GM23248 (cell line): ENCODE results near the gene RCE1. TPM values are rescaled to one million over a fixed set of nuclear protein-coding genes. Genes with fewer than 3 reads are reported as not detected.

Experiments
- DNase-seq: peaks from one replicate; pipeline ENCODE4 v3.0.0-alpha.2; 2015
- H2AFZ ChIP-seq: fragments of 200-600 bp; sonication (generic); 2 replicates; pipeline ENCODE4 v1.6.1; 2016; ENCODE audit warnings: antibody characterized with exemption
- H3F3A ChIP-seq: fragments of 200-600 bp; sonication (generic); 2 replicates; pipeline ENCODE4 v1.6.1; 2016; ENCODE audit warnings: mild to moderate bottlenecking, antibody characterized with exemption, mixed run types; ENCODE audit not compliant: insufficient read depth
- H3K27ac ChIP-seq: fragments of 200-600 bp; sonication (generic); 2 replicates; pipeline ENCODE4 v1.5.1; 2016; ENCODE audit warnings: mild to moderate bottlenecking
- H3K27me3 ChIP-seq: fragments of 200-600 bp; sonication (generic); replicated peaks from 2 replicates; pipeline ENCODE4 v1.6.1; 2016; ENCODE audit warnings: mild to moderate bottlenecking; ENCODE audit not compliant: insufficient read depth
- H3K36me3 ChIP-seq: fragments of 200-600 bp; sonication (generic); 2 replicates; pipeline ENCODE4 v1.6.1; 2016; ENCODE audit warnings: low read depth, mild to moderate bottlenecking
- H3K4me1 ChIP-seq: fragments of 200-600 bp; sonication (generic); 2 replicates; pipeline ENCODE4 v1.6.1; 2016; ENCODE audit warnings: mild to moderate bottlenecking; ENCODE audit not compliant: insufficient read depth
- H3K4me2 ChIP-seq: fragments of 200-600 bp; sonication (generic); one replicate; pipeline ENCODE4 v1.6.1; 2016; ENCODE audit warnings: mild to moderate bottlenecking; ENCODE audit not compliant: unreplicated experiment
- H3K4me3 ChIP-seq: fragments of 200-600 bp; sonication (generic); 2 replicates; pipeline ENCODE4 v1.5.1; 2016; ENCODE audit warnings: mild to moderate bottlenecking
- H3K79me2 ChIP-seq: fragments of 200-600 bp; sonication (generic); 2 replicates; pipeline ENCODE4 v1.6.1; 2016; ENCODE audit warnings: mild to moderate bottlenecking; ENCODE audit not compliant: insufficient read depth
- H3K9ac ChIP-seq: fragments of 200-600 bp; sonication (generic); 2 replicates; pipeline ENCODE4 v1.6.1; 2016; ENCODE audit warnings: mild to moderate bottlenecking
- H3K9me2 ChIP-seq: fragments of 200-600 bp; sonication (generic); 2 replicates; pipeline ENCODE4 v1.6.1; 2016; ENCODE audit warnings: mixed run types, mild to moderate bottlenecking, moderate library complexity; ENCODE audit not compliant: insufficient read depth
- H3K9me3 ChIP-seq: fragments of 200-600 bp; sonication (generic); one replicate; pipeline ENCODE4 v1.6.1; 2017; ENCODE audit warnings: low read depth
- H4K20me1 ChIP-seq: fragments of 200-600 bp; sonication (generic); 2 replicates; pipeline ENCODE4 v1.6.0; 2016; ENCODE audit not compliant: insufficient read depth
- EZH2 ChIP-seq: fragments of 200-600 bp; sonication (generic); IDR thresholded peaks from 2 replicates; pipeline ENCODE4 v1.6.1; 2018; ENCODE audit warnings: antibody characterized with exemption, mild to moderate bottlenecking; ENCODE audit not compliant: insufficient read depth, poor library complexity, severe bottlenecking
- EZH2phosphoT487 ChIP-seq: fragments of 200-600 bp; sonication (generic); IDR thresholded peaks from 2 replicates; pipeline ENCODE4 v1.6.1; 2018; ENCODE audit warnings: antibody characterized with exemption, moderate library complexity, mild to moderate bottlenecking, low read depth; ENCODE audit not compliant: insufficient read depth
- WGBS, 2 experiments: methylation state at CpG; one replicate each; pipeline ENCODE4 v1.1.6; 2015 to 2017; ENCODE audit warnings: low lambda C conversion rate in 2 of 2, low coverage in 1 of 2; ENCODE audit errors: missing lambda C conversion rate in 2 of 2; 5-methylcytosine and 5-hydroxymethylcytosine counted together
- in situ Hi-C: fragments of 300-500 bp; cut with MboI; formaldehyde crosslinking; loops from 2 replicates; pipeline ENCODE4 v1.15.0; 2020
- polyA plus RNA-seq: library from polyadenylated mRNA; unstranded; fragments of >200 nt; fragmentation: Nextera tagmentation; extraction: Ambion mirVana; gene quantifications from 2 replicates; pipeline ENCODE4 v1.2.1, GENCODE V29; 2016
- total RNA-seq: library from RNA; depleted of rRNA; stranded (reverse); fragments of >200 nt; shearing (Covaris generic); gene quantifications from 2 replicates; pipeline ENCODE4 v1.2.3, GENCODE V29; 2014

Gene RCE1
- total and polyA plus RNA-seq, 2 experiments from 2014 or later = 16.6 to 19.2 TPM

- Histone ChIP-seq H2AFZ (no peak overlapping the region), H3K9ac (no peak overlapping the region), H3K27me3 (no peaks in the 10 kb centered on the region), H3K4me1 (no peaks in the 10 kb centered on the region), H3K4me3 (no peak overlapping the region), H3K9me3 (no peaks in the 10 kb centered on the region), H3K79me2 (no peaks in the 10 kb centered on the region), H3K36me3 (no peaks in the 10 kb centered on the region), H3K4me2 (no peak overlapping the region), H4K20me1 (no peaks in the 10 kb centered on the region), H3F3A (no peaks in the 10 kb centered on the region), H3K27ac (no peak overlapping the region), H3K9me2 (no peaks in the 10 kb centered on the region)
- in situ Hi-C loops = no loop called here
- WGBS, 2 experiments = 82 to 84% methylated on average over 27 of the region's 27 CpGs
- TF ChIP-seq EZH2phosphoT487 (no peak), EZH2 (no peak)
- no peak for DNase-seq
Measured at GRCh38 chr11:66868726-66869566, 25.7 kb downstream of the RCE1 start.

- 88 to 92% methylated on average over 8 to 9 of the region's 9 CpGs for WGBS, 2 experiments
- H3K27me3 ChIP-seq = no peaks in the 10 kb centered on the region
- H4K20me1 ChIP-seq = no peaks in the 10 kb centered on the region
- in situ Hi-C loops = no loop called here
- no peaks in the 10 kb centered on the region for H3F3A ChIP-seq
- H3K9me3 ChIP-seq = no peaks in the 10 kb centered on the region
- no peak overlapping the region for H2AFZ ChIP-seq
- no peaks in the 10 kb centered on the region for H3K9me2 ChIP-seq
- no peaks in the 10 kb centered on the region for H3K79me2 ChIP-seq
- no peak overlapping the region for H3K4me3 ChIP-seq
- no peaks in the 10 kb centered on the region for H3K36me3 ChIP-seq
- H3K9ac ChIP-seq = no peak overlapping the region
- DNase-seq = no peak
- no peak overlapping the region for H3K4me2 ChIP-seq
- TF ChIP-seq EZH2 = no peak
- H3K27ac ChIP-seq = no peak overlapping the region
- H3K4me1 ChIP-seq = no peaks in the 10 kb centered on the region
Measured at GRCh38 chr11:66869567-66869870, 26.3 kb downstream of the RCE1 start.

- Histone ChIP-seq H3K9ac (no peak overlapping the region), H3K9me2 (no peaks in the 10 kb centered on the region), H3K79me2 (no peaks in the 10 kb centered on the region), H3K27ac (no peak overlapping the region), H3F3A (no peaks in the 10 kb centered on the region), H2AFZ (no peak overlapping the region), H3K4me3 (no peak overlapping the region), H3K4me1 (no peaks in the 10 kb centered on the region), H3K9me3 (no peaks in the 10 kb centered on the region), H3K27me3 (no peaks in the 10 kb centered on the region), H3K4me2 (no peak overlapping the region), H3K36me3 (no peaks in the 10 kb centered on the region), H4K20me1 (no peaks in the 10 kb centered on the region)
- in situ Hi-C loops = no loop called here
- TF ChIP-seq EZH2 = no peak
- 95 to 96% methylated on average over 15 of the region's 16 CpGs for WGBS, 2 experiments
- DNase-seq = no peak
Measured at GRCh38 chr11:66870131-66870530, 26.9 kb downstream of the RCE1 start.

- Histone ChIP-seq H3K9ac (no peak overlapping the region), H3K4me2 (no peak overlapping the region), H3K27ac (no peak overlapping the region), H4K20me1 (no peaks in the 10 kb centered on the region), H3K79me2 (no peaks in the 10 kb centered on the region), H3K9me3 (no peaks in the 10 kb centered on the region), H3K4me1 (no peaks in the 10 kb centered on the region), H3K4me3 (no peak overlapping the region), H3K36me3 (no peaks in the 10 kb centered on the region), H2AFZ (no peak overlapping the region), H3K9me2 (no peaks in the 10 kb centered on the region), H3F3A (no peaks in the 10 kb centered on the region), H3K27me3 (no peaks in the 10 kb centered on the region)
- WGBS, 2 experiments = 91 to 92% methylated on average over 38 to 39 of the region's 39 CpGs
- no peak for DNase-seq
- in situ Hi-C loops = no loop called here
- TF ChIP-seq EZH2 (no peak), EZH2phosphoT487 (no peak)
Measured at GRCh38 chr11:66870616-66871520, 27.6 kb downstream of the RCE1 start.
